Cardiac muscle cell (in vitro differentiated cells and primary cell): Measurements from ENCODE around the gene SPATA16. TPM values are rescaled to one million over a fixed set of nuclear protein-coding genes. Genes with fewer than 3 reads are reported as not detected.

ENCODE experiments used
- DNase-seq, 2 donors: peaks; one replicate each; pipeline versions ENCODE4 v3.0.0 to v3.0.0-alpha.2; 2010 to 2017; ENCODE audit warnings: low read depth in 1 of 2, low spot score in 1 of 2
- H3K27ac ChIP-seq: fragments of 200-600 bp; sonication (generic); 2 replicates; pipeline ENCODE4 v1.5.1; 2016
- H3K27me3 ChIP-seq: fragments of 200-600 bp; sonication (generic); 2 replicates; pipeline ENCODE4 v1.6.0; 2016; ENCODE audit warnings: control low read depth
- H3K36me3 ChIP-seq: fragments of 200-600 bp; sonication (generic); 2 replicates; pipeline ENCODE4 v1.5.1; 2016; ENCODE audit warnings: control low read depth
- H3K4me1 ChIP-seq: fragments of 200-600 bp; sonication (generic); 2 replicates; pipeline ENCODE4 v1.8.1; 2017; ENCODE audit warnings: low read depth, mild to moderate bottlenecking, mixed run types
- H3K4me3 ChIP-seq: fragments of 200-600 bp; sonication (generic); 2 replicates; pipeline ENCODE4 v1.5.1; 2016; ENCODE audit warnings: mild to moderate bottlenecking
- H3K9me3 ChIP-seq: fragments of 200-600 bp; sonication (generic); 2 replicates; pipeline ENCODE4 v1.5.1; 2017; ENCODE audit warnings: low read depth, mild to moderate bottlenecking, control low read depth
- CTCF ChIP-seq: IDR thresholded peaks from 2 replicates; pipeline ENCODE4 v1.5.1; 2012; ENCODE audit warnings: low read depth, mild to moderate bottlenecking, low read length
- polyA plus RNA-seq: library from polyadenylated mRNA; unstranded; fragments of >200 nt; fragmentation: Nextera tagmentation; extraction: Ambion mirVana; gene quantifications from 2 replicates; pipeline ENCODE4 v1.2.1, GENCODE V29; 2016
- total RNA-seq: library from RNA; depleted of rRNA; stranded (reverse); fragments of >200 nt; gene quantifications from 2 replicates; pipeline ENCODE4 v1.2.3, GENCODE V29; 2016

SPATA16 gene
- total and polyA plus RNA-seq, 2 experiments from 2014 or later, result not detected

GRCh38 chr3:173138026-173138425, 3.0 kb downstream of the SPATA16 start:
- TF ChIP-seq CTCF, result no peak
- Histone ChIP-seq H3K27ac (no peak overlapping the region), H3K4me3 (no peak overlapping the region), H3K36me3 (no peaks in the 10 kb centered on the region), H3K9me3 (no peaks in the 10 kb centered on the region), H3K4me1 (no peaks in the 10 kb centered on the region), H3K27me3 (no peaks in the 10 kb centered on the region)
- DNase-seq, result no peak

GRCh38 chr3:173135059-173135458, 6.0 kb downstream of the SPATA16 start:
- Histone ChIP-seq H3K9me3 (no peaks in the 10 kb centered on the region), H3K4me3 (no peak overlapping the region), H3K27ac (no peak overlapping the region), H3K36me3 (no peaks in the 10 kb centered on the region), H3K4me1 (no peaks in the 10 kb centered on the region), H3K27me3 (no peaks in the 10 kb centered on the region)
- no peak for DNase-seq
- TF ChIP-seq CTCF, result no peak

GRCh38 chr3:173128633-173129032, 12.4 kb downstream of the SPATA16 start:
- H3K4me3 ChIP-seq, result no peak overlapping the region
- no peaks in the 10 kb centered on the region for H3K4me1 ChIP-seq
- no peak for TF ChIP-seq CTCF
- H3K27ac ChIP-seq, result no peak overlapping the region
- H3K9me3 ChIP-seq, result no peaks in the 10 kb centered on the region
- DNase-seq, result no peak
- no peaks in the 10 kb centered on the region for H3K36me3 ChIP-seq
- no peaks in the 10 kb centered on the region for H3K27me3 ChIP-seq

GRCh38 chr3:173111321-173111720, 29.7 kb downstream of the SPATA16 start:
- H3K27ac ChIP-seq, result no peak overlapping the region
- H3K27me3 ChIP-seq, result no peaks in the 10 kb centered on the region
- H3K4me3 ChIP-seq, result no peak overlapping the region
- no peaks in the 10 kb centered on the region for H3K4me1 ChIP-seq
- H3K9me3 ChIP-seq, result no peaks in the 10 kb centered on the region
- no peak for TF ChIP-seq CTCF
- no peak for DNase-seq
- H3K36me3 ChIP-seq, result no peaks in the 10 kb centered on the region

- H3K27me3 ChIP-seq, result no peaks in the 10 kb centered on the region
- H3K4me1 ChIP-seq, result no peaks in the 10 kb centered on the region
- H3K27ac ChIP-seq, result no peak overlapping the region
- no peak for TF ChIP-seq CTCF
- DNase-seq, result no peak
- no peak overlapping the region for H3K4me3 ChIP-seq
- H3K9me3 ChIP-seq, result no peaks in the 10 kb centered on the region
- no peaks in the 10 kb centered on the region for H3K36me3 ChIP-seq
Observed at GRCh38 chr3:173109143-173109542, 31.9 kb downstream of the SPATA16 start.

- Histone ChIP-seq H3K27ac (no peak overlapping the region), H3K36me3 (no peaks in the 10 kb centered on the region), H3K4me3 (no peak overlapping the region), H3K4me1 (no peaks in the 10 kb centered on the region), H3K9me3 (no peaks in the 10 kb centered on the region), H3K27me3 (no peaks in the 10 kb centered on the region)
- TF ChIP-seq CTCF, result no peak
- DNase-seq, result no peak
Observed at GRCh38 chr3:173103469-173103868, 37.6 kb downstream of the SPATA16 start.
